HG03469 (cell line): ENCODE data around the gene CDK8.
"Not testable (repeated sequence)": the region's sequence is repeated elsewhere in the genome, so short reads cannot be mapped to it uniquely, and the experiment has no call there.

Experiments
- ATAC-seq: cut with Tn5 transposase; IDR thresholded peaks from one replicate; pipeline ENCODE4 v1.9.1; 2021; ENCODE audit warnings: mild to moderate bottlenecking, moderate library complexity, moderate number of reproducible peaks; ENCODE audit not compliant: unreplicated experiment

CDK8 gene

GRCh38 chr13:26310470-26310869 lies 56.5 kb downstream of the CDK8 start:
- no peak for ATAC-seq

GRCh38 chr13:26312019-26312418 lies 58.1 kb downstream of the CDK8 start:
- ATAC-seq: not testable (repeated sequence)

- not testable (repeated sequence) for ATAC-seq
Observed at GRCh38 chr13:26316095-26316494, 62.2 kb downstream of the CDK8 start.

- no peak for ATAC-seq
Observed at GRCh38 chr13:26320766-26321165, 66.8 kb downstream of the CDK8 start.

GRCh38 chr13:26323127-26323526 lies 69.2 kb downstream of the CDK8 start:
- ATAC-seq: no peak

GRCh38 chr13:26323764-26324163 lies 69.8 kb downstream of the CDK8 start:
- ATAC-seq: no peak

- ATAC-seq: no peak
Observed at GRCh38 chr13:26324294-26324693, 70.4 kb downstream of the CDK8 start.

GRCh38 chr13:26324867-26325266 lies 70.9 kb downstream of the CDK8 start:
- no peak for ATAC-seq

GRCh38 chr13:26325876-26326275 lies 71.9 kb downstream of the CDK8 start:
- peak; percentile 71 for ATAC-seq

- ATAC-seq: no peak
Observed at GRCh38 chr13:26326562-26326961, 72.6 kb downstream of the CDK8 start.

- ATAC-seq: no peak
Observed at GRCh38 chr13:26327940-26328725, 74.2 kb downstream of the CDK8 start.

- no peak for ATAC-seq
Observed at GRCh38 chr13:26335158-26335557, 81.2 kb downstream of the CDK8 start.

- no peak for ATAC-seq
Observed at GRCh38 chr13:26340807-26341206, 86.9 kb downstream of the CDK8 start.

- ATAC-seq: no peak
Observed at GRCh38 chr13:26342898-26343297, 89.0 kb downstream of the CDK8 start.

- no peak for ATAC-seq
Observed at GRCh38 chr13:26343816-26344215, 89.9 kb downstream of the CDK8 start.

GRCh38 chr13:26344980-26345379 lies 91.1 kb downstream of the CDK8 start:
- ATAC-seq: no peak

GRCh38 chr13:26348966-26349365 lies 95.0 kb downstream of the CDK8 start:
- no peak for ATAC-seq

GRCh38 chr13:26362261-26362660 lies 108.3 kb downstream of the CDK8 start:
- no peak for ATAC-seq

- no peak for ATAC-seq
Observed at GRCh38 chr13:26370553-26370952, 116.6 kb downstream of the CDK8 start.

- no peak for ATAC-seq
Observed at GRCh38 chr13:26372747-26373146, 118.8 kb downstream of the CDK8 start.

GRCh38 chr13:26376430-26376829 lies 122.5 kb downstream of the CDK8 start:
- no peak for ATAC-seq

- ATAC-seq: no peak
Observed at GRCh38 chr13:26377038-26377437, 123.1 kb downstream of the CDK8 start.

GRCh38 chr13:26378116-26378515 lies 124.2 kb downstream of the CDK8 start:
- no peak for ATAC-seq
